Peyer's patch (tissue), 4 donors: ENCODE results near the gene UBE2Q2. TPM values are rescaled to one million over a fixed set of nuclear protein-coding genes. Genes with fewer than 3 reads are reported as not detected.
A peak's percentile ranks its signal among the peaks of the same experiment; 100 is the strongest.

Experiments
- DNase-seq, 3 donors: peaks; one replicate each; pipeline ENCODE4 v3.0.0-alpha.2; 2017 to 2019
- H3K27ac ChIP-seq, 4 donors: fragments of 200-600 bp; sonication (generic); one replicate each; pipeline ENCODE4 v1.5.1; 2016 to 2019
- H3K27me3 ChIP-seq, 2 donors: fragments of 200-600 bp; sonication (generic); one replicate each; pipeline ENCODE4 v1.5.1; 2019
- H3K36me3 ChIP-seq, 3 donors: fragments of 200-600 bp; sonication (generic); one replicate each; pipeline ENCODE4 v1.5.1; 2016 to 2019
- H3K4me1 ChIP-seq, 4 donors: fragments of 200-600 bp; sonication (generic); one replicate each; pipeline ENCODE4 v1.5.1; 2016 to 2019
- H3K4me3 ChIP-seq, 4 donors: fragments of 200-600 bp; sonication (generic); 1 replicate in 3 of 4; 2 replicates in 1 of 4; pipeline ENCODE4 v1.5.1; 2016 to 2019; ENCODE audit warnings: mild to moderate bottlenecking in 1 of 4
- H3K9me3 ChIP-seq, 4 donors: fragments of 200-600 bp; sonication (generic); one replicate each; pipeline ENCODE4 v1.5.1; 2016 to 2019; ENCODE audit warnings: mild to moderate bottlenecking in 1 of 4
- CTCF ChIP-seq, 6 experiments: fragments of 450-650 bp in 4 of 6; fragments of 200-600 bp in 2 of 6; sonication (generic) in 1 of 6; IDR thresholded peaks; one replicate each; pipeline ENCODE4 v1.5.1; 2017 to 2019; ENCODE audit warnings: antibody characterized with exemption in 6 of 6, mild to moderate bottlenecking in 3 of 6, moderate library complexity in 1 of 6
- POLR2A ChIP-seq, 2 donors: fragments of 450-650 bp; IDR thresholded peaks; one replicate each; pipeline ENCODE4 v1.5.1; 2017; ENCODE audit warnings: antibody characterized with exemption in 2 of 2, mild to moderate bottlenecking in 2 of 2, moderate library complexity in 2 of 2
- total RNA-seq, 4 donors: library from RNA; depleted of rRNA; stranded (reverse); fragments of >200 nt; gene quantifications; one replicate each; pipeline ENCODE4 v1.1.0, GENCODE V29; 2016

Gene UBE2Q2
- total RNA-seq, 4 donors from 2014 or later: 9.3 to 52.0 (median 12.2) TPM

GRCh38 chr15:75832114-75832513 is 11.1 kb upstream of the UBE2Q2 start:
- no peaks in the 10 kb centered on the region for H3K9me3 ChIP-seq
- TF ChIP-seq CTCF (IDR thresholded peaks at IDR 0.05) (no peak), POLR2A (IDR thresholded peaks at IDR 0.05) (no peak)
- H3K27me3 ChIP-seq: no peaks in the 10 kb centered on the region

GRCh38 chr15:75834021-75834420 is 9.2 kb upstream of the UBE2Q2 start:
- no peak for DNase-seq
- H3K27me3 ChIP-seq: no peaks in the 10 kb centered on the region
- no peaks in the 10 kb centered on the region for H3K4me1 ChIP-seq
- H3K9me3 ChIP-seq: no peaks in the 10 kb centered on the region
- no peaks in the 10 kb centered on the region for H3K36me3 ChIP-seq
- H3K4me3 ChIP-seq: no peak overlapping the region
- TF ChIP-seq POLR2A (IDR thresholded peaks at IDR 0.05) (no peak), CTCF (IDR thresholded peaks at IDR 0.05) (no peak)
- H3K27ac ChIP-seq: no peak overlapping the region

More at GRCh38 chr15:75832114-75832513, 11.1 kb upstream of the UBE2Q2 start:
- Histone ChIP-seq H3K27ac (no peak overlapping the region), H3K4me3 (no peak overlapping the region), H3K4me1 (no peaks in the 10 kb centered on the region), H3K36me3 (no peaks in the 10 kb centered on the region)
- DNase-seq: no peak

GRCh38 chr15:75835990-75836958 is 7.0 kb upstream of the UBE2Q2 start:
- no peaks in the 10 kb centered on the region for H3K27me3 ChIP-seq
- no peaks in the 10 kb centered on the region for H3K4me1 ChIP-seq
- H3K36me3 ChIP-seq: no peaks in the 10 kb centered on the region
- no peaks in the 10 kb centered on the region for H3K9me3 ChIP-seq
- no peak overlapping the region for H3K4me3 ChIP-seq
- DNase-seq: no peak
- H3K27ac ChIP-seq: no peak overlapping the region
- no peak for TF ChIP-seq CTCF (IDR thresholded peaks at IDR 0.05)
- TF ChIP-seq POLR2A (IDR thresholded peaks at IDR 0.05): no peak

- Histone ChIP-seq H3K27me3 (no peaks in the 10 kb centered on the region), H3K4me1 (no peaks in the 10 kb centered on the region), H3K9me3 (no peaks in the 10 kb centered on the region), H3K27ac (no peak overlapping the region), H3K36me3 (no peaks in the 10 kb centered on the region), H3K4me3 (no peak overlapping the region)
- TF ChIP-seq POLR2A (IDR thresholded peaks at IDR 0.05): no peak
- TF ChIP-seq CTCF (IDR thresholded peaks at IDR 0.05): no peak
- peak in 1 of 3 donors; percentile 55 for DNase-seq
These were observed 6.3 kb upstream of the UBE2Q2 start for GRCh38 chr15:75836959-75837334.

- H3K27me3 ChIP-seq: no peaks in the 10 kb centered on the region
- no peaks in the 10 kb centered on the region for H3K36me3 ChIP-seq
- H3K4me1 ChIP-seq: peaks cover 0 to 9% (median 4%) of the 10 kb centered on the region in 4 donors
- H3K4me3 ChIP-seq: no peak overlapping the region
- TF ChIP-seq CTCF (IDR thresholded peaks at IDR 0.05) (no peak), POLR2A (IDR thresholded peaks at IDR 0.05) (no peak)
- H3K9me3 ChIP-seq: no peaks in the 10 kb centered on the region
- no peak for DNase-seq
- no peak overlapping the region for H3K27ac ChIP-seq
These were observed 2.6 kb upstream of the UBE2Q2 start for GRCh38 chr15:75840659-75841058.
